DOHH2 (cell line): Measurements from ENCODE around the gene WFS1.

Experiments
- H3F3A ChIP-seq: fragments of 200-600 bp; sonication (generic), shearing (Covaris generic); 2 replicates; pipeline ENCODE4 v1.6.0; 2016; ENCODE audit warnings: antibody characterized with exemption, mild to moderate bottlenecking; ENCODE audit not compliant: control insufficient read depth, insufficient read depth
- H3K27ac ChIP-seq: fragments of 200-600 bp; sonication (generic); 2 replicates; pipeline ENCODE4 v1.5.1; 2014; ENCODE audit warnings: low read depth, mild to moderate bottlenecking, low read length, moderate library complexity
- H3K27me3 ChIP-seq: fragments of 200-600 bp; sonication (generic); 2 replicates; pipeline ENCODE4 v1.6.1; 2014; ENCODE audit warnings: mild to moderate bottlenecking, low read length, mixed read lengths; ENCODE audit not compliant: control insufficient read depth
- H3K36me3 ChIP-seq: fragments of 200-600 bp; sonication (generic); 2 replicates; pipeline ENCODE4 v1.6.1; 2014; ENCODE audit warnings: mild to moderate bottlenecking, low read length, moderate library complexity, mixed read lengths; ENCODE audit not compliant: control insufficient read depth
- H3K4me1 ChIP-seq: fragments of 200-600 bp; sonication (generic); 2 replicates; pipeline ENCODE4 v1.6.1; 2014; ENCODE audit warnings: mild to moderate bottlenecking, low read length, mixed read lengths; ENCODE audit not compliant: control insufficient read depth
- H3K4me2 ChIP-seq: fragments of 200-600 bp; sonication (generic); 2 replicates; pipeline ENCODE4 v1.6.0; 2014; ENCODE audit warnings: mild to moderate bottlenecking, low read length, moderate library complexity
- H3K4me3 ChIP-seq: fragments of 200-600 bp; sonication (generic); 2 replicates; pipeline ENCODE4 v1.5.1; 2014; ENCODE audit warnings: mild to moderate bottlenecking, low read length, mixed read lengths
- H3K79me2 ChIP-seq: fragments of 200-600 bp; sonication (generic); 2 replicates; pipeline ENCODE4 v1.6.1; 2014; ENCODE audit warnings: mild to moderate bottlenecking, low read length, mixed read lengths; ENCODE audit not compliant: control insufficient read depth
- H3K9me2 ChIP-seq: fragments of 200-600 bp; sonication (generic); replicated peaks from 2 replicates; pipeline ENCODE4 v1.6.1; 2014; ENCODE audit warnings: mild to moderate bottlenecking, low read length, mixed read lengths; ENCODE audit not compliant: control insufficient read depth
- H3K9me3 ChIP-seq: fragments of 200-600 bp; sonication (generic); 2 replicates; pipeline ENCODE4 v1.6.1; 2014; ENCODE audit warnings: antibody characterized with exemption, low read length, mixed read lengths; ENCODE audit not compliant: control insufficient read depth, insufficient read depth
- H4K20me1 ChIP-seq: fragments of 200-600 bp; sonication (generic); 2 replicates; pipeline ENCODE4 v1.6.0; 2014; ENCODE audit warnings: low read depth, mild to moderate bottlenecking, antibody characterized with exemption, low read length, moderate library complexity; ENCODE audit not compliant: control insufficient read depth, insufficient read depth
- CTCF ChIP-seq: fragments of 200-600 bp; sonication (generic); IDR thresholded peaks from one replicate; pipeline ENCODE4 v1.5.1; 2014; ENCODE audit warnings: antibody characterized with exemption, mild to moderate bottlenecking, low read depth, low read length; ENCODE audit not compliant: poor library complexity, severe bottlenecking
- EZH2phosphoT487 ChIP-seq: fragments of 200-600 bp; sonication (generic); IDR thresholded peaks from 2 replicates; pipeline ENCODE4 v1.6.1; 2017; ENCODE audit warnings: borderline replicate concordance, mild to moderate bottlenecking, antibody characterized with exemption, low read length, moderate library complexity, mixed read lengths

The WFS1 gene

GRCh38 chr4:6271206-6271605 lies 1.6 kb downstream of the WFS1 start:
- Histone ChIP-seq H4K20me1 (no peaks in the 10 kb centered on the region; the same call in 1 of the 2 replicates), H3K27me3 (peaks cover 3% of the 10 kb centered on the region; the same call in 1 of the 2 replicates), H3K79me2 (no peaks in the 10 kb centered on the region), H3K9me2 (no peaks in the 10 kb centered on the region), H3K4me2 (no peak overlapping the region), H3K4me1 (peaks cover 23% of the 10 kb centered on the region), H3K27ac (no peak overlapping the region), H3K4me3 (no peak overlapping the region), H3K36me3 (no peaks in the 10 kb centered on the region), H3K9me3 (no peaks in the 10 kb centered on the region), H3F3A (no peaks in the 10 kb centered on the region)
- TF ChIP-seq EZH2phosphoT487 (no peak), CTCF (no peak)

GRCh38 chr4:6271701-6272465 lies 2.2 kb downstream of the WFS1 start:
- Histone ChIP-seq H3K27ac (no peak overlapping the region), H3K79me2 (no peaks in the 10 kb centered on the region), H3K4me1 (peaks cover 23% of the 10 kb centered on the region), H3K4me2 (no peak overlapping the region), H3K9me2 (no peaks in the 10 kb centered on the region), H4K20me1 (no peaks in the 10 kb centered on the region; the same call in 1 of the 2 replicates), H3F3A (no peaks in the 10 kb centered on the region), H3K9me3 (no peaks in the 10 kb centered on the region), H3K4me3 (no peak overlapping the region), H3K36me3 (no peaks in the 10 kb centered on the region), H3K27me3 (peaks cover 3% of the 10 kb centered on the region; the same call in 1 of the 2 replicates)
- TF ChIP-seq CTCF, result no peak
- no peak for TF ChIP-seq EZH2phosphoT487

- no peak overlapping the region for H3K4me3 ChIP-seq
- H3K36me3 ChIP-seq, result no peaks in the 10 kb centered on the region
- H3K27ac ChIP-seq, result no peak overlapping the region
- H3K4me2 ChIP-seq, result no peak overlapping the region
- H4K20me1 ChIP-seq, result no peaks in the 10 kb centered on the region; the same call in 1 of the 2 replicates
- peaks cover 3% of the 10 kb centered on the region; the same call in 1 of the 2 replicates for H3K27me3 ChIP-seq
- H3K4me1 ChIP-seq, result peaks cover 13% of the 10 kb centered on the region
- no peaks in the 10 kb centered on the region for H3K79me2 ChIP-seq
- no peaks in the 10 kb centered on the region for H3K9me3 ChIP-seq
- TF ChIP-seq CTCF (no peak), EZH2phosphoT487 (no peak)
- H3K9me2 ChIP-seq, result no peaks in the 10 kb centered on the region
- no peaks in the 10 kb centered on the region for H3F3A ChIP-seq
Measured at GRCh38 chr4:6272863-6273660, 3.4 kb downstream of the WFS1 start.
